Measurements from ENCODE around the gene ARHGEF28. TPM values are rescaled to one million over a fixed set of nuclear protein-coding genes. Genes with fewer than 3 reads are reported as not detected.

ARHGEF28 gene
- total and polyA plus RNA-seq, 2 of the 4 experiments (the other 2 are of a cell fraction), result 3.6 to 16.0 TPM

GRCh38 chr5:73654819-73655318 is 28.9 kb downstream of the ARHGEF28 start:
- H3K4ac ChIP-seq (ENCODE audit: low read depth, low read length), result no peak overlapping the region
- H3K23ac ChIP-seq (ENCODE audit: low read depth, low read length), result peak overlapping the region; percentile 1; the same call in 1 of the 2 replicates
- WGBS, 2 experiments (ENCODE audit: extremely low coverage in 2 of 2, insufficient read length in 1 of 2), result 100% methylated on average over 1 of the region's 2 CpGs; no CpG with 5 or more reads in 1 of the 2 experiments
- CTCF ChIA-PET, result interaction anchor here (1.4 kb wide), 1 partner anchor 19 kb away, joined by 4 read pairs; no protein-coding TSS in a partner anchor
- no peak overlapping the region for H3K9ac ChIP-seq (ENCODE audit: low read depth, low read length)
- H4K8ac ChIP-seq (ENCODE audit: low read depth in 2 of 2, low read length in 2 of 2), result 0 out of 4 replicates have a peak overlapping the region, but pooled peaks of 1 of the 2 experiments have one; percentile 15
- BruUV-seq (replicated peaks), result no TSS peak
- H2BK15ac ChIP-seq (ENCODE audit: low read depth, low read length), result no peak overlapping the region
- H3K56ac ChIP-seq (ENCODE audit: extremely low read depth, insufficient read depth, low read length), result no peak overlapping the region
- H3K27ac ChIP-seq (ENCODE audit: insufficient read depth, low read length), result no peak overlapping the region
- no peak overlapping the region for H2AK5ac ChIP-seq (ENCODE audit: low read depth, low read length)
- H2BK20ac ChIP-seq (ENCODE audit: low read depth, low read length), result no peak overlapping the region
- no peak overlapping the region; the same call in 1 of the 2 replicates for H3K18ac ChIP-seq (ENCODE audit: low read depth, low read length)
- peaks cover 4% of the 10 kb centered on the region; the same call in 1 of the 2 replicates for H4K20me1 ChIP-seq (ENCODE audit: insufficient read depth, low read length)
- no peaks in the 10 kb centered on the region for H3K9me3 ChIP-seq (ENCODE audit: control insufficient read depth, insufficient read depth, low read length)
- no peak overlapping the region for H2AFZ ChIP-seq (replicated peaks; ENCODE audit: low read length, poor library complexity)
- peaks cover 13% of the 10 kb centered on the region for H3K9me1 ChIP-seq (ENCODE audit: insufficient read depth, low read length)
- H3K14ac ChIP-seq (replicated peaks; ENCODE audit: low read depth, low read length), result no peak overlapping the region
- peak; percentile 44 for DNase-seq
- peaks cover 8% of the 10 kb centered on the region; the same call in 1 of the 2 replicates for H3K4me1 ChIP-seq (ENCODE audit: control insufficient read depth, insufficient read depth, low read length)
- dilution Hi-C loops (cut with HindIII; ENCODE audit: low sequenced_read_pairs, unreplicated experiment) (no loop called here), intact Hi-C loops (cut with micrococcal nuclease) (no loop called here), in situ Hi-C loops (cut with MboI; ENCODE audit: low sequenced_read_pairs) (no loop called here)
- no peak overlapping the region for H2BK120ac ChIP-seq (ENCODE audit: low read depth, low read length)
- no peak overlapping the region; the same call in 1 of the 2 replicates for H3K4me2 ChIP-seq (ENCODE audit: low read depth, low read length)
- H2AK9ac ChIP-seq (replicated peaks; ENCODE audit: low read depth, low read length, poor library complexity), result no peak overlapping the region
- peak; percentile 29 for ATAC-seq (ENCODE audit: low read depth)
- H3K36me3 ChIP-seq (ENCODE audit: control insufficient read depth, insufficient read depth, low read length), result no peaks in the 10 kb centered on the region
- H3K27me3 ChIP-seq (ENCODE audit: control insufficient read depth, insufficient read depth, low read length), result no peaks in the 10 kb centered on the region
- POLR2A ChIA-PET (ENCODE audit: unreplicated experiment), result no interaction called here
- no peak overlapping the region for H3K4me3 ChIP-seq (ENCODE audit: insufficient read depth, low read depth, low read length)
- H3K79me1 ChIP-seq (ENCODE audit: low read depth in 1 of 2, low read length in 2 of 2), result peaks cover 28 to 56% of the 10 kb centered on the region in 2 experiments
- no peak overlapping the region for H4K5ac ChIP-seq (ENCODE audit: low read depth, low read length)
- no peak for TF ChIP-seq POLR2A (IDR thresholded peaks at IDR 0.05; ENCODE audit: low read depth, low read length)
- TF ChIP-seq RCOR1 (IDR thresholded peaks at IDR 0.05; ENCODE audit: insufficient replicate concordance, low read length), result no peak
- TF ChIP-seq MXI1 (IDR thresholded peaks at IDR 0.05; ENCODE audit: borderline replicate concordance, low read depth, low read length), result no peak
- TF ChIP-seq MAFK (IDR thresholded peaks at IDR 0.05; ENCODE audit: low read depth, low read length), result no peak
- TF ChIP-seq, protein P1, sequence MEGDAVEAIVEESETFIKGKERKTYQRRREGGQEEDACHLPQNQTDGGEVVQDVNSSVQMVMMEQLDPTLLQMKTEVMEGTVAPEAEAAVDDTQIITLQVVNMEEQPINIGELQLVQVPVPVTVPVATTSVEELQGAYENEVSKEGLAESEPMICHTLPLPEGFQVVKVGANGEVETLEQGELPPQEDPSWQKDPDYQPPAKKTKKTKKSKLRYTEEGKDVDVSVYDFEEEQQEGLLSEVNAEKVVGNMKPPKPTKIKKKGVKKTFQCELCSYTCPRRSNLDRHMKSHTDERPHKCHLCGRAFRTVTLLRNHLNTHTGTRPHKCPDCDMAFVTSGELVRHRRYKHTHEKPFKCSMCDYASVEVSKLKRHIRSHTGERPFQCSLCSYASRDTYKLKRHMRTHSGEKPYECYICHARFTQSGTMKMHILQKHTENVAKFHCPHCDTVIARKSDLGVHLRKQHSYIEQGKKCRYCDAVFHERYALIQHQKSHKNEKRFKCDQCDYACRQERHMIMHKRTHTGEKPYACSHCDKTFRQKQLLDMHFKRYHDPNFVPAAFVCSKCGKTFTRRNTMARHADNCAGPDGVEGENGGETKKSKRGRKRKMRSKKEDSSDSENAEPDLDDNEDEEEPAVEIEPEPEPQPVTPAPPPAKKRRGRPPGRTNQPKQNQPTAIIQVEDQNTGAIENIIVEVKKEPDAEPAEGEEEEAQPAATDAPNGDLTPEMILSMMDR (conservative IDR thresholded peaks at IDR 0.05; ENCODE audit: low read depth, low read length), result no peak
- TF ChIP-seq NFE2L2 (IDR thresholded peaks at IDR 0.05; ENCODE audit: low read depth, low read length), result no peak
- TF ChIP-seq, protein P2, sequence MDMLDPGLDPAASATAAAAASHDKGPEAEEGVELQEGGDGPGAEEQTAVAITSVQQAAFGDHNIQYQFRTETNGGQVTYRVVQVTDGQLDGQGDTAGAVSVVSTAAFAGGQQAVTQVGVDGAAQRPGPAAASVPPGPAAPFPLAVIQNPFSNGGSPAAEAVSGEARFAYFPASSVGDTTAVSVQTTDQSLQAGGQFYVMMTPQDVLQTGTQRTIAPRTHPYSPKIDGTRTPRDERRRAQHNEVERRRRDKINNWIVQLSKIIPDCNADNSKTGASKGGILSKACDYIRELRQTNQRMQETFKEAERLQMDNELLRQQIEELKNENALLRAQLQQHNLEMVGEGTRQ (IDR thresholded peaks at IDR 0.05; ENCODE audit: low read depth, low read length), result no peak
- no peak for TF ChIP-seq RFX5 (IDR thresholded peaks at IDR 0.05; ENCODE audit: low read depth, low read length)
- TF ChIP-seq MAZ (IDR thresholded peaks at IDR 0.05; ENCODE audit: borderline replicate concordance, low read depth, low read length), result no peak
- TF ChIP-seq BHLHE40 (IDR thresholded peaks at IDR 0.05; ENCODE audit: low read depth, low read length), result no peak
- no peak for TF ChIP-seq RAD21 (IDR thresholded peaks at IDR 0.05; ENCODE audit: low read length)
- TF ChIP-seq, protein P3, sequence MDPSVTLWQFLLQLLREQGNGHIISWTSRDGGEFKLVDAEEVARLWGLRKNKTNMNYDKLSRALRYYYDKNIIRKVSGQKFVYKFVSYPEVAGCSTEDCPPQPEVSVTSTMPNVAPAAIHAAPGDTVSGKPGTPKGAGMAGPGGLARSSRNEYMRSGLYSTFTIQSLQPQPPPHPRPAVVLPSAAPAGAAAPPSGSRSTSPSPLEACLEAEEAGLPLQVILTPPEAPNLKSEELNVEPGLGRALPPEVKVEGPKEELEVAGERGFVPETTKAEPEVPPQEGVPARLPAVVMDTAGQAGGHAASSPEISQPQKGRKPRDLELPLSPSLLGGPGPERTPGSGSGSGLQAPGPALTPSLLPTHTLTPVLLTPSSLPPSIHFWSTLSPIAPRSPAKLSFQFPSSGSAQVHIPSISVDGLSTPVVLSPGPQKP (IDR thresholded peaks at IDR 0.05; ENCODE audit: borderline replicate concordance, low read depth, low read length), result no peak
- no peak for TF ChIP-seq SMC3 (IDR thresholded peaks at IDR 0.05; ENCODE audit: low read depth, low read length)
- TF ChIP-seq FOS (IDR thresholded peaks at IDR 0.05; ENCODE audit: low read depth, low read length), result no peak
- no peak for TF ChIP-seq CHD1 (IDR thresholded peaks at IDR 0.05; ENCODE audit: low read depth, low read length)
- no peak for TF ChIP-seq CEBPB (IDR thresholded peaks at IDR 0.05; ENCODE audit: low read depth, low read length)
- H2BK5ac ChIP-seq (ENCODE audit: low read depth, low read length, poor library complexity, severe bottlenecking), result no peak overlapping the region
- H4K91ac ChIP-seq (ENCODE audit: insufficient read depth, low read depth, low read length), result no peak overlapping the region
